ENCODE results near the gene IRGQ. TPM values are rescaled to one million over a fixed set of nuclear protein-coding genes. Genes with fewer than 3 reads are reported as not detected.

IRGQ gene
- total RNA-seq, 1 donor from 2014 or later: 27.4 TPM

- Histone ChIP-seq H3K4me2 (no peak overlapping the region), H3K9ac (no peak overlapping the region), H3K27me3 (no peaks in the 10 kb centered on the region), H3F3A (ENCODE audit: low read depth) (peaks cover 7% of the 10 kb centered on the region), H3K9me3 (ENCODE audit: low read depth) (no peaks in the 10 kb centered on the region), H3K79me2 (ENCODE audit: low read depth) (peaks cover 46% of the 10 kb centered on the region), H3K36me3 (no peaks in the 10 kb centered on the region), H3K4me3 (no peak overlapping the region), H3K27ac (no peak overlapping the region), H4K20me1 (ENCODE audit: low read depth) (no peaks in the 10 kb centered on the region), H3K4me1 (peaks cover 9% of the 10 kb centered on the region), H2AFZ (replicated peaks) (no peak overlapping the region)
- Mint-ChIP-seq H3K36me3 (peaks cover 22% of the 10 kb centered on the region), H3K4me3 (no peak overlapping the region), H3K4me1 (peaks cover 32% of the 10 kb centered on the region), H3K27ac (peak overlapping the region; percentile 62), H3K27me3 (ENCODE audit: insufficient read depth, low read depth) (no peaks in the 10 kb centered on the region), H3K9me3 (no peaks in the 10 kb centered on the region)
- DNase-seq (ENCODE audit: low spot score): no peak
- TF ChIP-seq EZH2 (IDR thresholded peaks at IDR 0.05) (no peak), EZH2phosphoT487 (IDR thresholded peaks at IDR 0.05) (no peak), CTCF (IDR thresholded peaks at IDR 0.05) (no peak)
Measured at GRCh38 chr19:43572171-43572588, 23.8 kb downstream of the IRGQ start.

- H3K27ac Mint-ChIP-seq: no peak overlapping the region
- Histone ChIP-seq H4K20me1 (ENCODE audit: low read depth) (no peaks in the 10 kb centered on the region), H3K9ac (no peak overlapping the region), H2AFZ (replicated peaks) (no peak overlapping the region), H3K4me1 (peaks cover 5% of the 10 kb centered on the region), H3K9me3 (ENCODE audit: low read depth) (no peaks in the 10 kb centered on the region), H3K27ac (no peak overlapping the region), H3K79me2 (ENCODE audit: low read depth) (peaks cover 46% of the 10 kb centered on the region), H3F3A (ENCODE audit: low read depth) (no peaks in the 10 kb centered on the region), H3K27me3 (no peaks in the 10 kb centered on the region), H3K36me3 (no peaks in the 10 kb centered on the region), H3K4me2 (no peak overlapping the region), H3K4me3 (no peak overlapping the region)
- H3K27me3 Mint-ChIP-seq (ENCODE audit: insufficient read depth, low read depth): no peaks in the 10 kb centered on the region
- peaks cover 22% of the 10 kb centered on the region for H3K36me3 Mint-ChIP-seq
- no peak overlapping the region for H3K4me3 Mint-ChIP-seq
- H3K9me3 Mint-ChIP-seq: no peaks in the 10 kb centered on the region
- TF ChIP-seq EZH2phosphoT487 (IDR thresholded peaks at IDR 0.05): no peak
- TF ChIP-seq EZH2 (IDR thresholded peaks at IDR 0.05): no peak
- no peak for TF ChIP-seq CTCF (IDR thresholded peaks at IDR 0.05)
- no peak for DNase-seq (ENCODE audit: low spot score)
- H3K4me1 Mint-ChIP-seq: peaks cover 23% of the 10 kb centered on the region
Measured at GRCh38 chr19:43570174-43570791, 25.7 kb downstream of the IRGQ start.

GRCh38 chr19:43569657-43570056 is 26.3 kb downstream of the IRGQ start:
- Histone ChIP-seq H3K27ac (no peak overlapping the region), H3K79me2 (ENCODE audit: low read depth) (peaks cover 40% of the 10 kb centered on the region), H3K4me2 (no peak overlapping the region), H4K20me1 (ENCODE audit: low read depth) (no peaks in the 10 kb centered on the region), H3F3A (ENCODE audit: low read depth) (no peaks in the 10 kb centered on the region), H3K4me3 (no peak overlapping the region), H3K4me1 (peaks cover 4% of the 10 kb centered on the region), H3K36me3 (no peaks in the 10 kb centered on the region), H3K9ac (no peak overlapping the region), H3K9me3 (ENCODE audit: low read depth) (no peaks in the 10 kb centered on the region), H3K27me3 (no peaks in the 10 kb centered on the region), H2AFZ (replicated peaks) (no peak overlapping the region)
- H3K27me3 Mint-ChIP-seq (ENCODE audit: insufficient read depth, low read depth): no peaks in the 10 kb centered on the region
- TF ChIP-seq EZH2 (IDR thresholded peaks at IDR 0.05) (no peak), CTCF (IDR thresholded peaks at IDR 0.05) (no peak), EZH2phosphoT487 (IDR thresholded peaks at IDR 0.05) (no peak)
- no peak for DNase-seq (ENCODE audit: low spot score)
- H3K27ac Mint-ChIP-seq: no peak overlapping the region
- H3K4me1 Mint-ChIP-seq: peaks cover 17% of the 10 kb centered on the region
- peaks cover 17% of the 10 kb centered on the region for H3K36me3 Mint-ChIP-seq
- H3K9me3 Mint-ChIP-seq: no peaks in the 10 kb centered on the region
- H3K4me3 Mint-ChIP-seq: peak overlapping the region; percentile 14
